Activated naive CD4-positive, alpha-beta T cell treated with anti-CD3 and anti-CD28 coated beads, Interleukin-2, amount 50 U/mL, for 72 hours (primary cell): ENCODE data around the gene PLCB2. TPM values are rescaled to one million over a fixed set of nuclear protein-coding genes. Genes with fewer than 3 reads are reported as not detected.
A peak's percentile ranks its signal among the peaks of the same experiment; 100 is the strongest.

ENCODE experiments used
- ATAC-seq, 2 donors: fragments of 150-1000 bp; cut with Tn5 transposase; 2 replicates each; pipeline ENCODE4 v1.10.0; 2021; ENCODE audit warnings: mild to moderate bottlenecking in 2 of 2, moderate library complexity in 2 of 2
- DNase-seq, 2 donors: peaks; one replicate each; pipeline ENCODE4 v3.0.0; 2021 to 2022; ENCODE audit warnings: low spot score in 2 of 2
- H3K27ac Mint-ChIP-seq, 2 donors: one replicate each; pipeline ENCODE4 v1.8.0; 2022; ENCODE audit warnings: mild to moderate bottlenecking in 2 of 2, mixed read lengths in 2 of 2
- H3K36me3 Mint-ChIP-seq, 2 donors: one replicate each; pipeline ENCODE4 v1.8.0; 2022; ENCODE audit warnings: mixed read lengths in 2 of 2
- H3K9me3 Mint-ChIP-seq, 2 donors: one replicate each; pipeline ENCODE4 v1.8.0; 2022; ENCODE audit warnings: mixed read lengths in 2 of 2
- total RNA-seq, 2 donors: library from RNA; stranded (reverse); gene quantifications; one replicate each; pipeline ENCODE4 v1.2.3, GENCODE V29; 2022

The PLCB2 gene
- total RNA-seq, 2 donors from 2014 or later, result 63.5 to 91.5 TPM

DNA sequence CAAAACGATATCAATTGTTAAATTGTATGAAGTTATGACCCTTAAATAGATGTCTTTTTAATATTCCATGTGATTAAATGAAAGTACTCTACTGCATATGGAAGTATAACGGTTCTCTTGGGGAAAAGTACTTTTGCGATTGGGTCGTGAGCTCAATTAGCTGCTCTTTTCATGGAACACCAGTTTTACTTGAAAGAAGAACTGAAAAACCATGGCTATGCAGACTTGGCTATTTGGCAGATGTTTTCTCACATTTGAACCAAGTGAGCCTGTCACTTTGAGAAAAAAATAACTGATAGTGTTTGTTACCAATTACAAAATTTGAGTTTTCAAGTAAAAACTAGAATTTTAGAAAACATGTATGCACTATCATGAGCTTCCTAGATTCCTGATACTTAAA, 9.8 kb upstream of the PLCB2 start:
- DNase-seq, result no peak
- Mint-ChIP-seq H3K9me3 (no peaks in the 10 kb centered on the region), H3K36me3 (no peaks in the 10 kb centered on the region), H3K27ac (no peak overlapping the region)
- ATAC-seq, result no peak

DNA sequence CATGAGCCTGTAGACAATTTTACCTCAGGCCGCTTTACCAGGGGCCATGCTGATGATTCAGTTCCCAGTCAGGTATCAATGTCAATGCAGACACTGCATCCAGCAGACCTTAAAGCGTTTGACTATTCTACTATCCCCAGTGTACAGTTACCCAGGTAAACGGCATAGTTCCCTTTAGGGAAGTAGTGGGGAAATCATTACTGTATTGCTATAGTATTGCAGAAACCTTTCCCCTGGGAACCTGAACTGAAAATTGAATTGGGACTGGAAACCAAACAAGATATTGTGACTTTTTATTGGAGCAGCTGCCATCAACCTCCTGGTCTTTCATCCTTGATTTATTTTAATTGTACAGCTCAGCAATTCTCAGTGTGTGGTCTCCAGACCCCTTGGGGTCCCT, 9.2 kb upstream of the PLCB2 start:
- Mint-ChIP-seq H3K27ac (no peak overlapping the region), H3K9me3 (no peaks in the 10 kb centered on the region), H3K36me3 (no peaks in the 10 kb centered on the region)
- ATAC-seq (no peak), DNase-seq (no peak)

DNA sequence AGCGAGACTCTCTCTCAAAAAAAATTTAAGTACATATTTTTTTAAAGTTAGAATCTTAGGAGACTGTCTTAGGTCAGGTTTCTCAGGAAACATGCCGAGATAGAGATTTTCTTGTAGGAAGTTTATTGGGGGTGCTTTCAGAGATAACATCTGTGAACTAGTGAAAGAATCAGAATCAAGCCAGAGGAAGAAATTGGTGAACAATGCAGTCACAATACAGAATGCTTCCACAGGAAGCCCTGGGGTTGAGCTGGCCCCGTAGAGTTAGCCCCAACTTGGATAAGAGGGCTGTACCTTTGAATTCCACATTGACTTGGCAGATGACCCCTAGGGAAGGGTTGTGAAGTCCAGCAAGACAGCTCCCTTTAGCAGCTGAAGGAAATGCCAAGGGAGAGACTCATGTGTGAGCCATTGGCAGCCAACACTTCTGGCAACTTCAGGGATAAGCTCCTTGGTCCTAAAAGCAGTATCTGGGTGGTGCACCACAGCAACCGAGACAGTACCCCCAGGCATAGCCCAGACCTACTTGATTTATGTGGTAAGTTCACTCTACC, 7.1 kb upstream of the PLCB2 start:
- ATAC-seq (no peak), DNase-seq (no peak)
- H3K36me3 Mint-ChIP-seq, result no peaks in the 10 kb centered on the region
- peak overlapping the region in 1 of 2 donors; percentile 16 for H3K27ac Mint-ChIP-seq
- H3K9me3 Mint-ChIP-seq, result no peaks in the 10 kb centered on the region

DNA sequence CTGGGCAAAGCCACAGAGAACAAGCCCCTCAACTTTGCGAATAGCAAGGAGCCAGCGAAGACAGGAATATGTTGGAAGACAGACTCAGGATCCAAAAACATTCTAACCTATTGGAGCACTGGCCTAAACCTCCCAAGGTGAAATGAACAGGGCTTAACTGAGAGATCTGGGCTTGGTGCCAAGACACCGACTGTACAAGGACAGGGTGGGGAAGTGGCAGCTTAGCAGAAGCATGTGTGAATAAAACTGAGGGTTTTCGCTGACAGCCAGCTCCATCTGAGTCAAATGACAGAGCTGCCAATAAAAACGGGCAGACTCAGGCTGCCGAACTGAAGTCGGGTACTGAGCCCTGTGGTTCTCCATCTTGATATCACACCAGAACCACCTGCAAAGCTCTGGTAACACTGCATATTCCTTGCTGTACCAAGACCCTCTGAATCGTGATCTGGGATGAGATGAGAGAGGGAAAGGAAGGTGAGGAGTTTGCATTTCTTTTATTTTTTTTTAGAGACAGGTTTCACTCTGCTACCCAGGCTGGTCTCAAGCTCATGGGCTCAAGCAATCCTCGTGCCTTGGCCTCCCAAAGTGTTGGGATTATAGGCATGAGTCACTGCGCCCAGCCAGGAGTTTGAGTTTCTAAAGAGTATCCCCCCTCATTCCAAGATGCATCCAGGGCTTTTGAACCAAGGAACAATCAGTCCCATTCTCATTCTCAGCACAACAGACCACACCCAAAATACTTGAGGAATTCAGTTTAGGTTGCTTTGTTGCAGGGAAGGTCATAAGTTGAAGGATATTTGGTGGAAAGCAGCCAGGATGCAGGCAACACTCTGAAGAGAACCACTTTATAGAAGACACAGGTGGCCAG, 6.0 kb upstream of the PLCB2 start:
- no peaks in the 10 kb centered on the region for H3K36me3 Mint-ChIP-seq
- DNase-seq (no peak), ATAC-seq (no peak)
- no peaks in the 10 kb centered on the region for H3K9me3 Mint-ChIP-seq
- no peak overlapping the region for H3K27ac Mint-ChIP-seq

DNA sequence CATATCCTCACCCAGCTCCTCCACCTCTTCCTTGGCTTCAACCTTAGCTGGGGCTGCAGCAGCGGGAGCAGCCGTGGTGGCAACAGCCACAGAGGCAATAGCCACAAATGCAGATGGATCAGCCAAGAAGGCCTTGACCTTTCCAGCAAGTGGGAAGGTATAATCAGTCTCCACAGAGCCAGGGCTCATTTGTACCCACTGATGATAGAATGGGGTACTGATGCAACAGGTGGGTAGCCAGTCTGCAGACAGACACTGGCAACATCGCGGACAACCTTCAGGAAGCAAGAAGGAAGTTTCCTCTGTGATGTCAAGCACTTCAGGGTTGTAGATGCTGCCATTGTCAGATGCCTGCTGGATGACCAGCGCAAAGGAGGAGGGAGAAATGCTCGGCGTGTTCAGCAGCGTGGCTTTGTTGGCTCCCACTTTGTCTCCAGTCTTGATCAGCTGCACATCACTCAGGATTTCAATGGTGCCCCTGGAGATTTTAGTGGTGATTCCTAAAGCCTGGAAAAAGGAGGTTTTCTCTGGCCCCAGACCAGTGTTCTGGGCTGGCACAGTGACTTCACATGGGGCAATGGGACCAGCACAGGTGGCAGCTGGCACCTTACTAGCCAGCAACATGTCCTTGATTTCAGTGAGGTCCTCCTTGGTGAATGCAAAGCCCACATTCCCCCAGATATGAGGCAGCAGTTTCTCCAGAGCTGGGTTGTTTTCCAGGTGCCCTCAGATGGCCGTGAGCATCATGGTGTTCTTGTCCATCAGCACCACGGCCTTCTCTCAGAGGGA, 4.8 kb upstream of the PLCB2 start:
- ATAC-seq (no peak), DNase-seq (no peak)
- H3K9me3 Mint-ChIP-seq, result no peaks in the 10 kb centered on the region
- H3K36me3 Mint-ChIP-seq, result no peaks in the 10 kb centered on the region
- no peak overlapping the region for H3K27ac Mint-ChIP-seq

DNA sequence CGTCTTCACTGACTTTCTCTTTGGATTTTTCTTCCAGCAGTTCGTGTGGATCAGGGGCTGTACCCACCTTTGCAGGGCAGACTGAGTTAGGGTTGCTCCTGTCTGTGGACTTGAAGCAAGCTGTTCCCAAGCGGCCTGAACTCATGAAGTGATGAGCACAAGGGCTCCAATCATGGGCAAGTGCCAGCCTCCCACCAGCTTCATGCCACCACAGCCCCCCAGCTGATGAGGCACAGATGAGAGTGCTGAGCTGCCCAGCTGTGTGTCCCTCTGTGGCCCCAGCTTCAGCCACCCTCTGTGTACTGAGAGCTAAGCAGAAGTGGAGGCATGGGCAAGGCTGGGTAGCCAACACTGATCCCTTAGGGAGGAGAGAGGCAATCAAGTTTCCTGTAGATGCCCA, 3.3 kb upstream of the PLCB2 start:
- ATAC-seq, result no peak

DNA sequence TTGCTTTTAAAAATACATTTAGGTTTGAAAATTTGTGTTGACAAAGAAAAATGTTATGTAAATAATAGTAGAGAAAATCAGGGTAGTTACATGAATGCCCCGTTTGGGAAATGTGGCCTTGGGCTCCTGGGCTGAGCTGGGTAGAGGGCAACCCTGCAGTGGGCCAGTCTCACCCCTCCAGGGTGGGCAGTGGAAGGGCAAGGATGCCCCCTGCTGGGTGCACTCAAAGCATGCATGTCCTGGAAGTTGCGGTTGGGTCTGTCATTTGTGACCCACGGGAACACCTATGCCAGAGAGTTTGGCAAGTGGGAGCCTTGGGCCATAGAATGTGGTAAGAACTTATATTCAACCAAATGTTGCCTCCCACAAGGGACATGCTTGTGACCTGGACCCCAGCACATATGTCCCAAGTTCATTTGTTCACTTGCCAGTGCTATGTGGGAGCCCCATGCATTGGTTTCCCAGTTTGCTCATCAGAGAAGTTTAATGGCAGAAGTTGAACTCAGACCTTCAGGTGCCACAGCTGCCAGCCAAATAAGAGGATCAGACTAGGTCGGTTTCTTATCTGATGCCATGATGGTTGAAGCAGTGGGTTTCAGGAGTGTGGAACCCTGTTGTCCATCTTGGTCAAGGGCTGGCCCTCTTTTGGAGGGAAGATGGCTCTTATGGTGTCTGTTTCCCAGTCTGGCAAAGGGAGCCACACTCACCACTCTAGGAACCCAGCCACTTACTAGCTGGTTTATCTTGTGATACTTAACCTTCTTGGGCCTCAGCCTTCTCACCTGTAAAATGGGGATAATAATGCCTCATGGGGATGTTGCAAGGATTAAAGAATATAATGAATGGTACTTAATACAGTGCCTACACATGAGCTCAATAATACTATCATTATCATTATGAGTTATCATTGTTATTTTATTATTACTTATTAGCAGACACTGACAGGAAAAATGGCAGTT, 2.5 kb upstream of the PLCB2 start:
- Mint-ChIP-seq H3K36me3 (no peaks in the 10 kb centered on the region), H3K9me3 (no peaks in the 10 kb centered on the region), H3K27ac (peak overlapping the region; percentile 87 to 88)
- DNase-seq (peak; percentile 72), ATAC-seq (peak; percentile 36 to 37)

More for the DNA sequence above, 3.3 kb upstream of the PLCB2 start:
- Mint-ChIP-seq H3K9me3 (no peaks in the 10 kb centered on the region), H3K36me3 (no peaks in the 10 kb centered on the region), H3K27ac (no peak overlapping the region)
- DNase-seq, result no peak

DNA sequence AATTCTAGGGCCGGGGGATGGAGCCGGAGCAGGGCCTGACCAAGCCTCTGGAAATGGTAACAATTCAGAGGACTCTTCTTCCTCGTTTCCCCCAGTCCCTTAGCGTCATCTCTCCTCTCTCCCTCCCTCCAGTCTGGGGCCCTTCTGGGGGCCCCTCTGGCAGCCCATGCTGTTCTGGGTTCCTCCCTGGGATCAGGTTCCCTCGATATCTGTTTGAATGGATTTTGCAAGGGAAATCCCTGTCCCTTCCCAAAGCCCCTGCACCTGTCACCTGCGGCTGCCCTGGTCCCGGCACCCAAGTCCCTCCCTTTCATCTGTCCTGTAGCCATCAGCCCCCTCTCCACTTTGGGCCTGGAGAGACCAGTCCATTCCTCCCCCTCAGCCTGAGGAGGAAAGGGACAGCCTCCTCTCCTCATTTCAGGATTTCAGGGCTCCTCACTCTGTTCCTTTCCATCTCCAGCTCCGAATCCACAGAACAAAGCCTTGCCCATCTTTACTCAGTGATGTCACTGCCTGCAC, 1.7 kb upstream of the PLCB2 start:
- Mint-ChIP-seq H3K36me3 (no peaks in the 10 kb centered on the region), H3K27ac (peak overlapping the region; percentile 87 to 95), H3K9me3 (no peaks in the 10 kb centered on the region)
- ATAC-seq (no peak), DNase-seq (no peak)

DNA sequence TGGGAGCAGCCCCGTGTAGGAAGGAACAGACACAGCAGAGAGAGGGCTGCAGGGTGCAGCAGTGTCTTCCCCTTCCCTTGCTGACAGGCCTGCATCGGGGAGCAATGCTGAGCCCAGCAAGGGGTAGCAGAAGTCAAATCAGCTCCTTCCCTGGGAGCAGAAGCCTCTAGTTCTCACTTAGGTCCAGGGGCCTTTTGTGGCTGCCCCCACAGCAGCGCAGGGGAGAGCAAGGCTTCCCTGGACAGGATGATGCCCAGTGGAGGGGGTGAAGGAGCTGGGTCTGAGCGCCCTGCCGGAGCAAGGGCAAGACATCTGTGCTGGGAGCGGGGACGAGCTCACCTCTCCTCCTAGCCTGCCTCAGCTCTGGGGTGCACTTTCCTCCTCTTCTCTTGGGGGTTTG, 827 bp downstream of the PLCB2 start:
- Mint-ChIP-seq H3K27ac (peak overlapping the region; percentile 69 to 87), H3K36me3 (peaks cover 0 to 1% of the 10 kb centered on the region in 2 donors), H3K9me3 (no peaks in the 10 kb centered on the region)
- ATAC-seq (no peak), DNase-seq (no peak)

DNA sequence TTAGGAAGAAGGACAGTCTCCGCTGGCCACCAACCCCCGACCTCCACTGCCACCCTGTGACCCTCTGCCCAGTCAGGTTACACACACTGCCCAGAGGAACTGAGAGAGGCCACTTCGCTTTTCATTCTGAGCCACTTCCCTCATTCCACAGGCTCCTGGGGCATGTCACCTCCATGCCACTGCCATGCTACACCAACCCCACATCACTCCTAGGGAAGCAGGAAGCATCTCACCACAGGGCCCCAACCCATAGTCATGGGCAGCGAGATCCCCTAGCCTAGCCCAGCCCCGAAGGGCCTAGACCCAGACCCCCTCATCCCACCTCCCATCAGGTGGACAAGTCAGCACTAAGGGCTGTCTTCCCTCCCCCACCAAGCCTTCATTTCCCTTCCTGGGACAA, 1.4 kb downstream of the PLCB2 start:
- Mint-ChIP-seq H3K36me3 (peaks cover 0 to 7% of the 10 kb centered on the region in 2 donors), H3K9me3 (no peaks in the 10 kb centered on the region), H3K27ac (peak overlapping the region; percentile 69 to 87)
- ATAC-seq (no peak), DNase-seq (no peak)

DNA sequence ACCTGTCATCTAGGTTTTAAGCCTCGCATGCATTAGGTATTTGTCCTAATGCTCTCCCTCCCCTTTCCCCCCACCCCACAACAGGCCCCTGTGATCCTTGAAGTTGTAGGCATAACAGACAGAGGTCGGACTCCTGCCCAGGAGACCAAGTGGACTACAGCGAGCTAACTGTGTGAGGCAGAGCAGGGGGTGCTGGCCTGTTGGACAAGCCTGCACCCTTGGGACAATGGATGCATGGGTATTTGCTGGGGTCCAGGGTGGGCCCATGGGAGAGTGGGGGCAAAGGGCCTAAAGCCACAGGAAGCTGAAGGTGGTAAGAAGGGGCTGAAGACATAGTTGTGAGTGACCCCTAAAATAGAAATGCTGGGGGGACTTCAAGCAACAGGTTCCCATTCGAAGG, 2.5 kb downstream of the PLCB2 start:
- Mint-ChIP-seq H3K36me3 (peaks cover 7 to 16% of the 10 kb centered on the region in 2 donors), H3K9me3 (peaks cover 0 to 4% of the 10 kb centered on the region in 2 donors), H3K27ac (no peak overlapping the region)
- no peak for ATAC-seq
- DNase-seq, result no peak

DNA sequence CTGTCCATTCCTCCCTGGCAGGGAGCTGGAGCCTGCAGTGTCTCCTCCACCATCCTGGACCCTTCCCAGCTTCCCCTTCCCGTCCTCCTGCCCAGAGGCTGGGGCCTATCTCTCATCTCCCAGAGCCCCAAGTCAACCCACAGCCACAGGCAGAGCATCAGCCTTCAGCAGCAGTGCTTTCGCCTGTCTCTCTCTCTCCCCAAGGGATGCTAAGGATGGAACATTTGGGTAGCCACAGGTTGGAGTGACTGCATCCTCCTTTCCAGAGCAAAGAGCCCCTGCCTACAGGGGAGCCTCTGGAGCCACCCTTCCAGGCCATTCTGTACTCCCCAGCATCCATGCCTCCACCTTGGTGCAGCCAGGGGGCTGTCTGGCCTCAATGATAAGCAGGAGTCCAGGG, 4.2 kb downstream of the PLCB2 start:
- ATAC-seq (no peak), DNase-seq (no peak)
- Mint-ChIP-seq H3K36me3 (peaks cover 13 to 26% of the 10 kb centered on the region in 2 donors), H3K9me3 (peaks cover 0 to 4% of the 10 kb centered on the region in 2 donors), H3K27ac (peak overlapping the region in 1 of 2 donors; percentile 57)

DNA sequence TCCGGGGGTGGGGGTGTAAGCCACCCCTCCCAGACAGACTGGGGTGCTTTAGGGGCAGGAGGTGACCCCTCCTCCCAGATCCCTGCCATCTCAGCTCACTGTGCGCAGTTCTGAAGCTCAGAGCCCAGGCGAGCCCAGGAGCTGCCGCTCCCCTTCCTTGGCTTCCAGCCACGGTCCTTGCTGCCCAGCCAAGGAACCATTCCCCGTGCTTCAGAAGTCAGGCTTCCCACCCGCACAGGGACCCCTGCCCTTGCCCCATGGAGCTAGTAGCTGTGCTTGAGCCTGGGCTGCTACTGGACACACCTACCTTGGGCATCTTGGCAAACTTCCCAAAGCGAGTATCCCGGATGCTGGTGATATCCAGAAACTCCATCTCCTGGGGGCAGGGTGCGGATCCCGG, 4.8 kb downstream of the PLCB2 start:
- H3K9me3 Mint-ChIP-seq, result peaks cover 0 to 4% of the 10 kb centered on the region in 2 donors
- peaks cover 13 to 26% of the 10 kb centered on the region in 2 donors for H3K36me3 Mint-ChIP-seq
- no peak for DNase-seq

DNA sequence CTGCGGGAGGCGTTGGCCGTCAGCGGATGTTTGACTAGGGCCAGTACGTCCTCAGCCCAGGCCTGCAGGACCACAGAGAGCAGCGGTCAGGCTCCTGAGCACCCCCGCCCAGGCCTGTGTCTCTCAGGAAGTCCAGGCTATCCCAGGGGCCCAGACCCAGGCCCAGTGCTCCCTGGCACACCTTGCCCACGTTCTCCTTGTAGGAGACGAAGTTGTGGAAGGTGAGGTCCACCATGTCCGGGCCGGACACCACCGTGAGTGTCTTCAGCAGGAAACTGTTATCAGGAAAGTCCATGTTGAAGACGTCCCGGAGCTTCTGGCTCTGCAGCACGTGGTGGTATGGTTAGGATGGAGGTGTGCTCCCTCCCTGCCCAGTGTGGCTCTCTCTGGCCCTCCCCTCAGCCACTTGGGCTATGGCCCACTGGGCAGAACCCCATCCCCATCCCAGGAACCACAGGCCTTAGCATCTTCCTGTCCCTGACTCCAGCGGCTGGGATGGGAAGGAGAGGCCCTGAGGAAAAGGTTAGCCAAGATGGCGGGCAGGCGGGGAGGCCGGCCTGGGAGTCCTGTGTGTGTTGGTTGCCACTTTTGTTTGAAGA, 5.3 kb downstream of the PLCB2 start:
- no peak for ATAC-seq
- no peak for DNase-seq

More for the DNA sequence above, 4.8 kb downstream of the PLCB2 start:
- no peak overlapping the region for H3K27ac Mint-ChIP-seq
- ATAC-seq, result no peak

DNA sequence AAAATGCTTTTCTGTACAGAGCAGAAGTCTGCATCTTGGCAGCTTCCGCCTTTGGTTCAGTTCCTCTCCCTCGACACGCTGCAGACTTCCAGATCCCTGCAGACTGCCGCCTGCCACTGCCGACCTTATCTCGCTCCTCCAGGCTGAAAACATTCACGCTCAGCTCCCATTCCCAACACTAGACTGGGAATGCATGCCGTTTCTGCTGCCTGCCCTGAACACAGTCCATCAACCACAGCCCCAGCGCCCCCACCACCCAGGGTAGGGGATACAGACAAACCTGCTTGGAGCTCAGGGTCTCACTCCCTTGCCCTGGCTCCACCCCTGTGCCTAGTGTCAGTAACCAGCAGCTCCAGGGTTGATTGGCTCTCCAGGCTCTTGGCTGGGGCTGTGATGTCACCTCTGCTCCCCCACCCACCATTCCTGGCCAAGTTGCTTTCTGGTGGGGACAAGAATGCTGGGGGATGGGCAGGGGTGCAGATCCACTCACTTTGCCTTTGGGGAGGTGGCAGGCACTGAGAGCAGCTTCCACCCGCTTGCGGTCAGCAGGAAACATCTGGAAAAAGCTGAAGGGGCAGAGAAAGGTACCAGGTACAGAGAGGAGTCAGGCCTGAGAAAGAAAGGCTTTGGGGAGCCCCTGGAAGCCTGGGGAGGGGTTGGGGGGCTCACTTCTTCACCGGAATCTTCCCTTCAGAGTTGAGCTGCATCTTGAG, 6.1 kb downstream of the PLCB2 start:
- no peak for ATAC-seq
- Mint-ChIP-seq H3K36me3 (peaks cover 13 to 26% of the 10 kb centered on the region in 2 donors), H3K27ac (no peak overlapping the region), H3K9me3 (peaks cover 0 to 4% of the 10 kb centered on the region in 2 donors)
- no peak for DNase-seq

More for the DNA sequence above, 5.3 kb downstream of the PLCB2 start:
- H3K9me3 Mint-ChIP-seq, result peaks cover 0 to 4% of the 10 kb centered on the region in 2 donors
- H3K27ac Mint-ChIP-seq, result no peak overlapping the region
- peaks cover 13 to 26% of the 10 kb centered on the region in 2 donors for H3K36me3 Mint-ChIP-seq
